OCI-LY3 (cell line): Measurements from ENCODE around the gene CHD5.
A peak's percentile ranks its signal among the peaks of the same experiment; 100 is the strongest.

ENCODE experiments used
- EZH2phosphoT487 ChIP-seq: fragments of 200-600 bp; shearing (Covaris generic); IDR thresholded peaks from 2 replicates; pipeline ENCODE4 v1.6.1; 2018; ENCODE audit warnings: antibody characterized with exemption, mixed run types, low read depth
- TF ChIP-seq, protein P1 (sequence below): fragments of 200-600, 300-600 bp; sonication (generic); IDR thresholded peaks from 2 replicates; pipeline ENCODE4 v1.5.1; 2014; ENCODE audit warnings: antibody characterized with exemption, low read length, low read depth

DNA sequence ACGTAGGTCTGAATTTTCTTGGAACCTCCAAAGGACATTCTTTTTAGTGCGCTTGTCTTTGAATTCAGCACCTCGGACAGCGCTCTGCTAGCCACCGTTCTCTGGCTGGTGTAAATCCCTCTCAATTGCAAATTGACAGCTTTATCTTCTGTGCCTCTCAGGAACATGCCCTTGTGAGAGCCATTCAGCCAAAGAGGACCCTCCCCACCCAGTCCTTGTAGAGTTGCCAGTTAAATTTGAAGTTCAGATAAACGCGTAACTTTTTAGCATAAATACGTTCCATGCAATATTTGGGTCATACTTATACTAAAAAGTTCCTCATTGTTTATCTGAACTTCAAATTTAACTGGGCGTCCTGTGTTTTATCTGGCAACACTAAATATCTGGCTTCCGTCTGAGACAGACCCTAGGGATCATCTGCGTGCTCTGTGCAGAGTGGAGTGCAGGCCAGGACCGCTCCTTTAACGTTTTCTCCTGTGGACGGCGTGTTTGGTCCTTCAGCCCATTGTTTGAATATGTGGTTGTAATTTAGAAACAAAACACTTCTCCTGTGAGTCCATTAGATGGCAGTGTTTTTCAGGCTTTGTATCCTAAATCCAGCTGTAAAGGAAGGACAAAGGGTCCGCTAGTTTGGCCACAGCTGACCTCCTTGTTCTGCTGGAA is 127.4 kb downstream of the CHD5 start:
- TF ChIP-seq, protein P1, sequence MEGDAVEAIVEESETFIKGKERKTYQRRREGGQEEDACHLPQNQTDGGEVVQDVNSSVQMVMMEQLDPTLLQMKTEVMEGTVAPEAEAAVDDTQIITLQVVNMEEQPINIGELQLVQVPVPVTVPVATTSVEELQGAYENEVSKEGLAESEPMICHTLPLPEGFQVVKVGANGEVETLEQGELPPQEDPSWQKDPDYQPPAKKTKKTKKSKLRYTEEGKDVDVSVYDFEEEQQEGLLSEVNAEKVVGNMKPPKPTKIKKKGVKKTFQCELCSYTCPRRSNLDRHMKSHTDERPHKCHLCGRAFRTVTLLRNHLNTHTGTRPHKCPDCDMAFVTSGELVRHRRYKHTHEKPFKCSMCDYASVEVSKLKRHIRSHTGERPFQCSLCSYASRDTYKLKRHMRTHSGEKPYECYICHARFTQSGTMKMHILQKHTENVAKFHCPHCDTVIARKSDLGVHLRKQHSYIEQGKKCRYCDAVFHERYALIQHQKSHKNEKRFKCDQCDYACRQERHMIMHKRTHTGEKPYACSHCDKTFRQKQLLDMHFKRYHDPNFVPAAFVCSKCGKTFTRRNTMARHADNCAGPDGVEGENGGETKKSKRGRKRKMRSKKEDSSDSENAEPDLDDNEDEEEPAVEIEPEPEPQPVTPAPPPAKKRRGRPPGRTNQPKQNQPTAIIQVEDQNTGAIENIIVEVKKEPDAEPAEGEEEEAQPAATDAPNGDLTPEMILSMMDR, result peak; percentile 33
- TF ChIP-seq EZH2phosphoT487, result no peak
